Measurements from ENCODE around the gene PLB1.

The PLB1 gene

DNA sequence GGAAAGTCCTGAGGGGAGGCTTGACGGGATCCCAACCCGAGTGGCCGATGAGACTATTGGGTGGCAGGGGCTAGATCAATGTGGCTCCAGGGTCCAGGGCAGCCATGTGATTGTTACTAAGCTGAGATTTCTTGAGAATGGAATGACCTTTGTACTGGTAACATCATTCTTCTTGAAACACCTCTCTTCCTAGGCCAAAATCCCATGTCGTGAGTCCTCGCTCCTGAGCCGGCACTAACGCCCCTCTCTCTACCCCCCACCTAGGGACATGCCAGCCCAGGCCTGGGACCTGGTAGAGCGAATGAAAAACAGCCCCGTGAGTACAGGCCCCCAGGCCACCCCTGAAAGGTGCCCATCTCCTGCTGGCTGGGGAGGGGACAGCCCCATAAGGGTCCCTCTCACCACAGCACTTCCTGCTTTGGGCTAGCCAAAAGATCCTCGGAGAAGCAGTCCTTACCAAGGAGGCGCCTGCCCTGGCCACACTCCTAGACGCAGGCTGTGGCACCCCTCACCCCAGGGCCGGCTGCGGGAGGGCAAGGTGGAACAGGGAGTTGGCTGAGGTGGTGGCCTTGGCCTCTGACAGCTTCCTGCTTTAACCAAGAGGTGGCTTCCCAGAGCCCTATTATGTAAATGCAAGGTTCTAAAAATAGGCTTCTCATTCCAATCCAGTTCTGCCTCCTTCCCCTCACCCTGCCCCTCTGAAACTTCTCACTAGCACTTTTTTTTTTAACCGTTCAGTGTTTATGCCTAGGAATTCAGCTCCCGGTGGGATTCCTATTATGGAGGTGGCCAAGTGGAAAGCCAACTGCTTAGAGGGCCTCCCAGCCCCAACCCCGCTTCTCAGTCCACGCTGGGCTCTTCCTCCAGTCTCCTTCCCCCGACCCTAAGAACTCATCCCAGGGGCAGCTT lies 129.2 kb downstream of the PLB1 start:
- FAIRE-seq (no peak), DNase-seq (ENCODE audit: insufficient read length, low spot score) (peak; percentile 40)
- no peak for TF ChIP-seq POLR2AphosphoS5 (IDR thresholded peaks at IDR 0.05; ENCODE audit: low read depth, low read length)
- peak; percentile 81 for TF ChIP-seq POU2F2 (IDR thresholded peaks at IDR 0.05; ENCODE audit: low read depth, low read length)
- TF ChIP-seq POLR2A (IDR thresholded peaks at IDR 0.05; ENCODE audit: low read depth, low read length) = no peak
- TF ChIP-seq SPI1 (IDR thresholded peaks at IDR 0.05; ENCODE audit: low read depth, low read length) = 0 out of 2 replicates have a peak, but pooled peaks have one; percentile 6

- DNase-seq (ENCODE audit: insufficient read length, low spot score) (no peak), FAIRE-seq (no peak)
- TF ChIP-seq POLR2A (IDR thresholded peaks at IDR 0.05; ENCODE audit: low read depth, low read length) = no peak
- no peak for TF ChIP-seq TAF1 (IDR thresholded peaks at IDR 0.05; ENCODE audit: low read depth, low read length)
- no peak for TF ChIP-seq POLR2AphosphoS5 (IDR thresholded peaks at IDR 0.05; ENCODE audit: low read depth, low read length)
- TF ChIP-seq PAX5 (IDR thresholded peaks at IDR 0.05; ENCODE audit: insufficient read depth, low read length, severe bottlenecking) = no peak
- no peak for TF ChIP-seq POU2F2 (IDR thresholded peaks at IDR 0.05; ENCODE audit: low read depth, low read length)
- no peak for TF ChIP-seq SPI1 (IDR thresholded peaks at IDR 0.05; ENCODE audit: low read depth, low read length)
Observed at GRCh38 chr2:28626376-28626775, 130.5 kb downstream of the PLB1 start.

DNA sequence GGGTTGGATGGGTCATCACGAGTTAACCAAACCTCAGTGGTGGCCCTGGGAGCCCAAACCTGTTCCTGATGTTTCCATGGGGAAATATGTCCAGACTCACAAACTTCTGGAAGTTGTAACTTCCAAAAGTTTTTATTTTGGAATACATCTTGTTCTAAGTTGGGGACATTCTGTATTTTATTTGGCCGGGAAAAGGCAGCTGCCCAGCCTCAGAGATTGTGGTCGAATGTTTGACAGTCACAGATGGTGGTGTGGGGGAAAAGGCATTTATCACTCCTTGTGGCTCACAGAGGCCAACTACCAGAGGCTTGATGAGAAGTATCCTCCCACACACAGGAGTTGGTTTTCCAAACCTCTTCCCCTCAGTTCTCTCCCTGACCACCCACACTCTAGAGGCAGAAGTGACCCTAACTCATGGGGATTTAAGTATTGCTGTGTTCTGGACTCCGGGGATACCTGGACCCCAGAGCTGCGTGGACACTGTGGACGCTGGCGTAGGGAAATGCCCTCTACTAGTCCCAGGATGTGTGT lies 131.1 kb downstream of the PLB1 start:
- DNase-seq (ENCODE audit: insufficient read length, low spot score) (no peak), FAIRE-seq (no peak)
- TF ChIP-seq POLR2AphosphoS5 (IDR thresholded peaks at IDR 0.05; ENCODE audit: low read depth, low read length) = no peak
- TF ChIP-seq PAX5 (IDR thresholded peaks at IDR 0.05; ENCODE audit: insufficient read depth, low read length, severe bottlenecking) = no peak
- no peak for TF ChIP-seq TAF1 (IDR thresholded peaks at IDR 0.05; ENCODE audit: low read depth, low read length)
- no peak for TF ChIP-seq POLR2A (IDR thresholded peaks at IDR 0.05; ENCODE audit: low read depth, low read length)
- no peak for TF ChIP-seq SPI1 (IDR thresholded peaks at IDR 0.05; ENCODE audit: low read depth, low read length)
- TF ChIP-seq POU2F2 (IDR thresholded peaks at IDR 0.05; ENCODE audit: low read depth, low read length) = no peak

- FAIRE-seq (no peak), DNase-seq (ENCODE audit: insufficient read length, low spot score) (no peak)
- TF ChIP-seq PAX5 (IDR thresholded peaks at IDR 0.05; ENCODE audit: insufficient read depth, low read length, severe bottlenecking) (no peak), TAF1 (IDR thresholded peaks at IDR 0.05; ENCODE audit: low read depth, low read length) (no peak), POLR2A (IDR thresholded peaks at IDR 0.05; ENCODE audit: low read depth, low read length) (no peak), POLR2AphosphoS5 (IDR thresholded peaks at IDR 0.05; ENCODE audit: low read depth, low read length) (no peak), SPI1 (IDR thresholded peaks at IDR 0.05; ENCODE audit: low read depth, low read length) (no peak), POU2F2 (IDR thresholded peaks at IDR 0.05; ENCODE audit: low read depth, low read length) (no peak)
Observed at GRCh38 chr2:28627722-28628480, 132.0 kb downstream of the PLB1 start.

DNA sequence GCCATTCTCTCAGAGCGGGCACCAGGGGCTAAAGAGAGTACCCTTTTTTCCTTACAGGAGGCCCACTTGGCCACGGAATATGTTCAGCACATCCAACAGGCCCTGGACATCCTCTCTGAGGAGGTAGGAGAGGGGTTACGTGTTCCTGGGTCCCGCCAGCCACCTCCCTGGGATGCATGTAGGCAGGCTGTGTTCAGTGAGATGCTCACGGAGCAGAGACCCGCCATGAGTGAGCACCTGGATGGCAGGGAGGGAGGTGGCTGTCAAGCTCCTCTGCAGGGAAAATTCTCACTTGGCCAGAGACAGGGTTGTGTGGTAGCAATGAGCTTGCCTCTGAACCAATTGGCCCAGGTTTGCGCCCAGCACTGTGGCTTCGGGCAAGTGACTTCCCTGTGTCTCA lies 132.6 kb downstream of the PLB1 start:
- no peak for TF ChIP-seq POLR2A (IDR thresholded peaks at IDR 0.05; ENCODE audit: low read depth, low read length)
- TF ChIP-seq POLR2AphosphoS5 (IDR thresholded peaks at IDR 0.05; ENCODE audit: low read depth, low read length) = no peak
- TF ChIP-seq PAX5 (IDR thresholded peaks at IDR 0.05; ENCODE audit: insufficient read depth, low read length, severe bottlenecking) = no peak
- no peak for TF ChIP-seq TAF1 (IDR thresholded peaks at IDR 0.05; ENCODE audit: low read depth, low read length)
- TF ChIP-seq POU2F2 (IDR thresholded peaks at IDR 0.05; ENCODE audit: low read depth, low read length) = no peak
- TF ChIP-seq SPI1 (IDR thresholded peaks at IDR 0.05; ENCODE audit: low read depth, low read length) = no peak
- FAIRE-seq = no peak

DNA sequence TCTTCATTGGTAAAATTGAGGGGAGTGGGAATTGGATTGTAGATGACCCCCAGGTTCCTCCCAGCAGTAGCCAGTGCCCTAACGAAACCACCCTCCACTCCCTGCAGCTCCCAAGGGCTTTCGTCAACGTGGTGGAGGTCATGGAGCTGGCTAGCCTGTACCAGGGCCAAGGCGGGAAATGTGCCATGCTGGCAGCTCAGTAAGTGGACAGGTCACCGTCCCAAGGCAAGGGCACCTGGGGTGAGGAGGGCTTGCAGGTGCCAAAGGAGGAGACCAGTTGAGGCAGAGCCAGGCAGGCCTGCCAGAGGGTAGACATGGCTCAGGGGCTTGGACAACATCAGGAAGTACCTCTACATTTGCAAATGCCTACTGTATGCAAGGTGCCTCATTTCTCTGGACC lies 133.1 kb downstream of the PLB1 start:
- FAIRE-seq (no peak), DNase-seq (ENCODE audit: insufficient read length, low spot score) (no peak)
- TF ChIP-seq POLR2AphosphoS5 (IDR thresholded peaks at IDR 0.05; ENCODE audit: low read depth, low read length) = no peak
- TF ChIP-seq SPI1 (IDR thresholded peaks at IDR 0.05; ENCODE audit: low read depth, low read length) = no peak
- TF ChIP-seq PAX5 (IDR thresholded peaks at IDR 0.05; ENCODE audit: insufficient read depth, low read length, severe bottlenecking) = no peak
- no peak for TF ChIP-seq POU2F2 (IDR thresholded peaks at IDR 0.05; ENCODE audit: low read depth, low read length)
- no peak for TF ChIP-seq TAF1 (IDR thresholded peaks at IDR 0.05; ENCODE audit: low read depth, low read length)
- TF ChIP-seq POLR2A (IDR thresholded peaks at IDR 0.05; ENCODE audit: low read depth, low read length) = no peak

More for the DNA sequence above, 132.6 kb downstream of the PLB1 start:
- DNase-seq (ENCODE audit: insufficient read length, low spot score) = no peak

GRCh38 chr2:28629910-28630309 lies 134.1 kb downstream of the PLB1 start:
- TF ChIP-seq PAX5 (IDR thresholded peaks at IDR 0.05; ENCODE audit: insufficient read depth, low read length, severe bottlenecking) = no peak
- no peak for TF ChIP-seq SPI1 (IDR thresholded peaks at IDR 0.05; ENCODE audit: low read depth, low read length)
- no peak for TF ChIP-seq POU2F2 (IDR thresholded peaks at IDR 0.05; ENCODE audit: low read depth, low read length)
- TF ChIP-seq POLR2A (IDR thresholded peaks at IDR 0.05; ENCODE audit: low read depth, low read length) = no peak
- no peak for TF ChIP-seq TAF1 (IDR thresholded peaks at IDR 0.05; ENCODE audit: low read depth, low read length)
- no peak for TF ChIP-seq POLR2AphosphoS5 (IDR thresholded peaks at IDR 0.05; ENCODE audit: low read depth, low read length)
- DNase-seq (ENCODE audit: insufficient read length, low spot score) (no peak), FAIRE-seq (no peak)

GRCh38 chr2:28630341-28630740 lies 134.5 kb downstream of the PLB1 start:
- DNase-seq (ENCODE audit: insufficient read length, low spot score) (no peak), FAIRE-seq (no peak)
- TF ChIP-seq TAF1 (IDR thresholded peaks at IDR 0.05; ENCODE audit: low read depth, low read length) (no peak), POU2F2 (IDR thresholded peaks at IDR 0.05; ENCODE audit: low read depth, low read length) (no peak), POLR2AphosphoS5 (IDR thresholded peaks at IDR 0.05; ENCODE audit: low read depth, low read length) (no peak), SPI1 (IDR thresholded peaks at IDR 0.05; ENCODE audit: low read depth, low read length) (no peak), POLR2A (IDR thresholded peaks at IDR 0.05; ENCODE audit: low read depth, low read length) (no peak), PAX5 (IDR thresholded peaks at IDR 0.05; ENCODE audit: insufficient read depth, low read length, severe bottlenecking) (no peak)

Measured in GM12891 (cell line).